ENCODE data around the gene TSPAN5. TPM values are rescaled to one million over a fixed set of nuclear protein-coding genes. Genes with fewer than 3 reads are reported as not detected.

The TSPAN5 gene
- total and polyA plus RNA-seq, 8 donors, result 0.23 to 2.6 (median 1.2) TPM

DNA sequence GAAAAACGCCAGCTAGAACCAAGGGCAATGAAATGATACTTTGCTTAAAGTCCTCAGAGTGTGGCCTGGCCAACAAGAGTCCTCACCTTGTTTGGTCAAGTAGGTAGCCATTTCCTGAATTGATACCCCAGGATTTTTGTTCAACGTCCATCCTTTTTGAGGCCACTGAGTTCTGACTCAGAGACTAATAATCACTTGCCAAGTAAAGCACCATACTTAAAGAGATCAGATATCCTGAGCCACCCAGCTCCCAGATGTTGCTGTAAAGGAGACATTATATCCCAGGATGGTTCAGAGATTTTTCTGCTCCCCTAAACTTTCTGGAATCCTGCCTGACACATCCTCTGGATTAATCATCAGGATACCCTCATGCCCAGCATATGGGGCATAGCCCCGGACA is 206.3 kb downstream of the TSPAN5 start:
- H3K4me3 ChIP-seq, result no peak overlapping the region
- no peaks in the 10 kb centered on the region for H3K4me1 ChIP-seq
- H3K36me3 ChIP-seq, result no peaks in the 10 kb centered on the region
- intact Hi-C loops (cut with DNase I), result no loop called here
- FAIRE-seq (no peak), DNase-seq (no peak), ATAC-seq (no peak)
- TF ChIP-seq CTCF (IDR thresholded peaks at IDR 0.05), result no peak
- no peaks in the 10 kb centered on the region for H3K27me3 ChIP-seq
- H3K27ac ChIP-seq, result no peak overlapping the region
- H3K9me3 ChIP-seq, result no peaks in the 10 kb centered on the region
- WGBS, 2 donors, result 67 to 82% methylated on average over 3 of the region's 3 CpGs

- Histone ChIP-seq H3K36me3 (no peaks in the 10 kb centered on the region), H3K4me1 (no peaks in the 10 kb centered on the region), H3K27me3 (no peaks in the 10 kb centered on the region), H3K27ac (no peak overlapping the region), H3K4me3 (no peak overlapping the region), H3K9me3 (no peaks in the 10 kb centered on the region)
- TF ChIP-seq CTCF (IDR thresholded peaks at IDR 0.05), result no peak
- intact Hi-C loops (cut with DNase I), result no loop called here
- DNase-seq (no peak), ATAC-seq (no peak), FAIRE-seq (no peak)
These were observed 209.5 kb downstream of the TSPAN5 start for GRCh38 chr4:98448908-98449307.

- intact Hi-C loops (cut with DNase I), result no loop called here
- no peak for ATAC-seq
- DNase-seq, result no peak
- H3K9me3 ChIP-seq, result no peaks in the 10 kb centered on the region
- no peak overlapping the region for H3K4me3 ChIP-seq
- no peak overlapping the region for H3K27ac ChIP-seq
- 93 to 94% methylated on average over 5 of the region's 5 CpGs for WGBS, 2 donors
- no peaks in the 10 kb centered on the region for H3K27me3 ChIP-seq
- no peak for TF ChIP-seq CTCF (IDR thresholded peaks at IDR 0.05)
- H3K4me1 ChIP-seq, result no peaks in the 10 kb centered on the region
- H3K36me3 ChIP-seq, result peaks cover 0 to 1% (median 0%) of the 10 kb centered on the region in 3 donors
- FAIRE-seq, result no peak
These were observed 210.8 kb downstream of the TSPAN5 start for GRCh38 chr4:98447648-98448047.

- 83 to 84% methylated on average over 10 of the region's 10 CpGs for WGBS, 2 donors
- H3K27me3 ChIP-seq, result no peaks in the 10 kb centered on the region
- H3K4me3 ChIP-seq, result no peak overlapping the region
- H3K9me3 ChIP-seq, result no peaks in the 10 kb centered on the region
- no peak for DNase-seq
- H3K27ac ChIP-seq, result no peak overlapping the region
- peak in 3 of 4 donors; percentile 28 to 59 (median 49) for ATAC-seq
- FAIRE-seq, result no peak
- no peak for TF ChIP-seq CTCF (IDR thresholded peaks at IDR 0.05)
- peaks cover 0 to 8% (median 0%) of the 10 kb centered on the region in 3 donors for H3K36me3 ChIP-seq
- intact Hi-C loops (cut with DNase I), result no loop called here
- H3K4me1 ChIP-seq, result no peaks in the 10 kb centered on the region
These were observed 211.7 kb downstream of the TSPAN5 start for GRCh38 chr4:98446499-98447375.

DNA sequence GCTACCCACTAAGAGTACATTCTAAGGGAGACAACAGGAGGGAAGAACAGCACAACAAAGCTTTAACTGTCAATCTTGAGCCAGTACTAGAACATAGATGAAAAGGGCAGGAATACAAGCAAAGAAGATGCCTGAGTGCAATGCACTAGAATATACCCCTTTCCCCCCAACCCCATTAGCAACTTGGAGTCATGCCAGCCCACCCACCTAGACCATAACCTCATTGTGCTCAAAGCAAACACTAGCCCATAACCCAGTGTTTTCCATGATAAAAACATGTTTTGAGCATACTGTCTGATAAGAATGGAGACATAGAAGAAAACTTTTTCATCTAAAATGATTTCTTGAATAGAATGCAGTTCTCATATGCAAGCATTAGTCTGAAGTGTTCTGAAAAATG is 214.0 kb downstream of the TSPAN5 start:
- H3K36me3 ChIP-seq, result peaks cover 0 to 8% (median 0%) of the 10 kb centered on the region in 3 donors
- DNase-seq, result no peak
- H3K27me3 ChIP-seq, result no peaks in the 10 kb centered on the region
- intact Hi-C loops (cut with DNase I), result no loop called here
- no peaks in the 10 kb centered on the region for H3K9me3 ChIP-seq
- no peaks in the 10 kb centered on the region for H3K4me1 ChIP-seq
- FAIRE-seq, result no peak
- no peak for ATAC-seq
- no peak overlapping the region for H3K4me3 ChIP-seq
- H3K27ac ChIP-seq, result no peak overlapping the region
- no peak for TF ChIP-seq CTCF (IDR thresholded peaks at IDR 0.05)

Measured in pancreas (tissue), 10 donors.